KMS-11 (cell line): ENCODE measurements around the gene MIPOL1.

Experiments used
- H2AFZ ChIP-seq: fragments of 200-600 bp; sonication (generic); 2 replicates; pipeline ENCODE4 v1.6.1; 2016; ENCODE audit warnings: antibody characterized with exemption, mixed run types, low read depth
- H3K27ac ChIP-seq: fragments of 200-600 bp; sonication (generic); 2 replicates; pipeline ENCODE4 v1.6.1; 2016; ENCODE audit warnings: mild to moderate bottlenecking, mixed run types
- H3K27me3 ChIP-seq: fragments of 200-600 bp; sonication (generic); 2 replicates; pipeline ENCODE4 v1.6.1; 2017; ENCODE audit warnings: mild to moderate bottlenecking, low read depth, mixed run types, moderate library complexity; ENCODE audit not compliant: insufficient read depth
- H3K36me3 ChIP-seq: fragments of 200-600 bp; sonication (generic); 2 replicates; pipeline ENCODE4 v1.6.1; 2017; ENCODE audit warnings: mild to moderate bottlenecking, mixed run types; ENCODE audit not compliant: insufficient read depth
- H3K4me1 ChIP-seq: fragments of 200-600 bp; sonication (generic); 2 replicates; pipeline ENCODE4 v1.6.1; 2016; ENCODE audit warnings: mild to moderate bottlenecking, low read depth, mixed run types; ENCODE audit not compliant: poor library complexity, severe bottlenecking
- H3K4me2 ChIP-seq: fragments of 200-600 bp; sonication (generic); 2 replicates; pipeline ENCODE4 v1.7.0; 2016; ENCODE audit warnings: mild to moderate bottlenecking, mixed run types
- H3K4me3 ChIP-seq: fragments of 200-600 bp; sonication (generic); IDR thresholded peaks from 2 replicates; pipeline ENCODE4 v1.6.1; 2017; ENCODE audit warnings: low read depth, low read length, mixed read lengths; ENCODE audit not compliant: insufficient read depth
- H3K79me2 ChIP-seq: fragments of 200-600 bp; sonication (generic); 2 replicates; pipeline ENCODE4 v1.6.1; 2016; ENCODE audit warnings: low read depth, mixed run types; ENCODE audit not compliant: insufficient read depth
- H3K9ac ChIP-seq: fragments of 200-600 bp; sonication (generic); 2 replicates; pipeline ENCODE4 v1.6.1; 2016; ENCODE audit warnings: mild to moderate bottlenecking, mixed run types
- H4K20me1 ChIP-seq: fragments of 200-600 bp; sonication (generic); 2 replicates; pipeline ENCODE4 v1.6.1; 2016; ENCODE audit warnings: mild to moderate bottlenecking, mixed run types; ENCODE audit not compliant: insufficient read depth
- CTCF ChIP-seq: fragments of 200-600 bp; sonication (generic); conservative IDR thresholded peaks from 2 replicates; pipeline ENCODE4 v1.6.1; 2017; ENCODE audit warnings: low read depth, mild to moderate bottlenecking, antibody characterized with exemption, low read length, moderate library complexity, mixed read lengths

The MIPOL1 gene

GRCh38 chr14:37588956-37589714 lies 391.4 kb downstream of the MIPOL1 start:
- Histone ChIP-seq H3K4me3 (no peak overlapping the region), H3K4me2 (no peak overlapping the region), H3K4me1 (no peaks in the 10 kb centered on the region), H3K27me3 (no peaks in the 10 kb centered on the region), H3K27ac (no peak overlapping the region), H3K36me3 (no peaks in the 10 kb centered on the region), H3K79me2 (no peaks in the 10 kb centered on the region), H2AFZ (no peak overlapping the region), H4K20me1 (no peaks in the 10 kb centered on the region), H3K9ac (no peak overlapping the region)
- TF ChIP-seq CTCF = no peak

GRCh38 chr14:37589715-37590427 lies 392.1 kb downstream of the MIPOL1 start:
- Histone ChIP-seq H3K27me3 (no peaks in the 10 kb centered on the region), H3K4me3 (no peak overlapping the region), H3K9ac (no peak overlapping the region), H2AFZ (no peak overlapping the region), H3K4me2 (no peak overlapping the region), H3K79me2 (no peaks in the 10 kb centered on the region), H3K27ac (no peak overlapping the region), H3K36me3 (no peaks in the 10 kb centered on the region), H3K4me1 (no peaks in the 10 kb centered on the region), H4K20me1 (no peaks in the 10 kb centered on the region)
- TF ChIP-seq CTCF = no peak

GRCh38 chr14:37590428-37591139 lies 392.8 kb downstream of the MIPOL1 start:
- Histone ChIP-seq H3K36me3 (no peaks in the 10 kb centered on the region), H3K79me2 (no peaks in the 10 kb centered on the region), H3K27ac (no peak overlapping the region), H3K4me3 (no peak overlapping the region), H3K9ac (no peak overlapping the region), H4K20me1 (no peaks in the 10 kb centered on the region), H3K4me2 (no peak overlapping the region), H3K27me3 (no peaks in the 10 kb centered on the region), H2AFZ (no peak overlapping the region), H3K4me1 (no peaks in the 10 kb centered on the region)
- no peak for TF ChIP-seq CTCF

- no peaks in the 10 kb centered on the region for H3K27me3 ChIP-seq
- no peak overlapping the region for H2AFZ ChIP-seq
- H3K4me2 ChIP-seq = no peak overlapping the region
- H3K4me1 ChIP-seq = no peaks in the 10 kb centered on the region
- no peak overlapping the region for H3K9ac ChIP-seq
- no peak overlapping the region for H3K27ac ChIP-seq
- H3K4me3 ChIP-seq = no peak overlapping the region
- no peaks in the 10 kb centered on the region for H3K79me2 ChIP-seq
- TF ChIP-seq CTCF = no peak
- no peaks in the 10 kb centered on the region for H3K36me3 ChIP-seq
- no peaks in the 10 kb centered on the region for H4K20me1 ChIP-seq
These were observed 393.7 kb downstream of the MIPOL1 start for GRCh38 chr14:37591311-37591940.
